Adipocyte (in vitro differentiated cells): ENCODE measurements around the gene LBHD2.
"Not testable (repeated sequence)": the region's sequence is repeated elsewhere in the genome, so short reads cannot be mapped to it uniquely, and the experiment has no call there.

Experiments used
- DNase-seq: peaks from one replicate; pipeline ENCODE4 v3.0.0-alpha.2; 2015; ENCODE audit warnings: low read depth
- H3K27me3 ChIP-seq: replicated peaks from 2 replicates; pipeline ENCODE4 v1.7.0; 2013; ENCODE audit warnings: mild to moderate bottlenecking, low read length, moderate library complexity; ENCODE audit not compliant: control insufficient read depth, insufficient read depth
- H3K36me3 ChIP-seq: 2 replicates; pipeline ENCODE4 v1.7.0; 2013; ENCODE audit warnings: low read length, mild to moderate bottlenecking, moderate library complexity; ENCODE audit not compliant: control insufficient read depth, insufficient read depth, severe bottlenecking
- H3K4me1 ChIP-seq: 2 replicates; pipeline ENCODE4 v1.7.0; 2013; ENCODE audit warnings: mild to moderate bottlenecking, low read length, moderate library complexity; ENCODE audit not compliant: control insufficient read depth, insufficient read depth
- H3K4me3 ChIP-seq: 2 replicates; pipeline ENCODE4 v1.7.0; 2013; ENCODE audit warnings: mild to moderate bottlenecking, low read length, moderate library complexity
- H3K9ac ChIP-seq: 2 replicates; pipeline ENCODE4 v1.7.0; 2013; ENCODE audit warnings: mild to moderate bottlenecking, low read length, moderate library complexity
- H3K9me3 ChIP-seq: 2 replicates; pipeline ENCODE4 v1.7.0; 2013; ENCODE audit warnings: mild to moderate bottlenecking, low read length, moderate library complexity; ENCODE audit not compliant: control insufficient read depth

Gene LBHD2

GRCh38 chr14:103084021-103084919 is at the start of gene LBHD2:
LBHD2 (plus strand) TSS chr14:103084210; CDS start chr14:103086013, 1,803 bp downstream.
- Histone ChIP-seq H3K9ac (no peak within 1 kb of the TSS), H3K4me1 (peaks cover 7% of the 10 kb centered on the region), H3K27me3 (peaks cover 14% of the 10 kb centered on the region), H3K9me3 (no peaks in the 10 kb centered on the region), H3K36me3 (no peaks in the 10 kb centered on the region), H3K4me3 (peak within 1 kb of the TSS; percentile 41)
- no peak for DNase-seq

- H3K4me1 ChIP-seq = peaks cover 3% of the 10 kb centered on the region
- H3K9me3 ChIP-seq = no peaks in the 10 kb centered on the region
- H3K9ac ChIP-seq = no peak overlapping the region
- no peaks in the 10 kb centered on the region for H3K27me3 ChIP-seq
- H3K4me3 ChIP-seq = no peak overlapping the region
- peaks cover 18% of the 10 kb centered on the region for H3K36me3 ChIP-seq
- DNase-seq = no peak
Observed at GRCh38 chr14:103041464-103041863, 42.5 kb upstream of the LBHD2 start.

GRCh38 chr14:103043257-103044015 is 40.6 kb upstream of the LBHD2 start:
- no peak for DNase-seq
- Histone ChIP-seq H3K36me3 (peaks cover 20% of the 10 kb centered on the region), H3K4me1 (peaks cover 6% of the 10 kb centered on the region), H3K9ac (no peak overlapping the region), H3K9me3 (no peaks in the 10 kb centered on the region), H3K27me3 (no peaks in the 10 kb centered on the region), H3K4me3 (no peak overlapping the region)

- H3K4me1 ChIP-seq = peaks cover 14% of the 10 kb centered on the region
- no peaks in the 10 kb centered on the region for H3K27me3 ChIP-seq
- H3K4me3 ChIP-seq = no peak overlapping the region
- H3K36me3 ChIP-seq = peaks cover 20% of the 10 kb centered on the region
- DNase-seq = no peak
- no peak overlapping the region for H3K9ac ChIP-seq
- H3K9me3 ChIP-seq = no peaks in the 10 kb centered on the region
Observed at GRCh38 chr14:103045371-103045869, 38.6 kb upstream of the LBHD2 start.

GRCh38 chr14:103047453-103047852 is 36.6 kb upstream of the LBHD2 start:
- not testable (repeated sequence) for H3K27me3 ChIP-seq, H3K4me3 ChIP-seq, H3K9me3 ChIP-seq, DNase-seq, H3K9ac ChIP-seq
- Histone ChIP-seq H3K36me3 (peaks cover 11% of the 10 kb centered on the region), H3K4me1 (peaks cover 18% of the 10 kb centered on the region)

- Histone ChIP-seq H3K9me3 (no peaks in the 10 kb centered on the region), H3K36me3 (peaks cover 3% of the 10 kb centered on the region), H3K4me3 (no peak overlapping the region), H3K27me3 (no peaks in the 10 kb centered on the region), H3K4me1 (peaks cover 31% of the 10 kb centered on the region), H3K9ac (no peak overlapping the region)
- no peak for DNase-seq
Observed at GRCh38 chr14:103050935-103051334, 33.1 kb upstream of the LBHD2 start.

- no peak overlapping the region for H3K9ac ChIP-seq
- H3K4me3 ChIP-seq = no peak overlapping the region
- no peaks in the 10 kb centered on the region for H3K9me3 ChIP-seq
- no peak for DNase-seq
- peaks cover 3% of the 10 kb centered on the region for H3K36me3 ChIP-seq
- no peaks in the 10 kb centered on the region for H3K27me3 ChIP-seq
- peaks cover 29% of the 10 kb centered on the region for H3K4me1 ChIP-seq
Observed at GRCh38 chr14:103052407-103052806, 31.6 kb upstream of the LBHD2 start.

- Histone ChIP-seq H3K27me3 (no peaks in the 10 kb centered on the region), H3K9me3 (no peaks in the 10 kb centered on the region), H3K4me1 (peaks cover 39% of the 10 kb centered on the region), H3K36me3 (no peaks in the 10 kb centered on the region), H3K4me3 (peak overlapping the region; percentile 87), H3K9ac (peak overlapping the region; percentile 87)
- DNase-seq = no peak
Observed at GRCh38 chr14:103055695-103056094, 28.3 kb upstream of the LBHD2 start.

GRCh38 chr14:103056322-103057027 is 27.5 kb upstream of the LBHD2 start:
- peak; percentile 76 for DNase-seq
- Histone ChIP-seq H3K27me3 (no peaks in the 10 kb centered on the region), H3K36me3 (no peaks in the 10 kb centered on the region), H3K4me3 (peak overlapping the region; percentile 87), H3K9ac (peak overlapping the region; percentile 99), H3K9me3 (no peaks in the 10 kb centered on the region), H3K4me1 (peaks cover 37% of the 10 kb centered on the region)

- DNase-seq = no peak
- Histone ChIP-seq H3K9ac (peak overlapping the region; percentile 99), H3K4me3 (peak overlapping the region; percentile 87), H3K36me3 (no peaks in the 10 kb centered on the region), H3K4me1 (peaks cover 37% of the 10 kb centered on the region), H3K9me3 (no peaks in the 10 kb centered on the region), H3K27me3 (no peaks in the 10 kb centered on the region)
Observed at GRCh38 chr14:103057028-103057371, 27.0 kb upstream of the LBHD2 start.
